HG03066 (cell line): Measurements from ENCODE around the gene RASGRF2.
A peak's percentile ranks its signal among the peaks of the same experiment; 100 is the strongest.

Source experiments
- ATAC-seq: cut with Tn5 transposase; IDR thresholded peaks from one replicate; pipeline ENCODE4 v1.9.1; 2021; ENCODE audit warnings: low read depth; ENCODE audit not compliant: unreplicated experiment

RASGRF2 gene

GRCh38 chr5:81165493-81166119 lies 205.4 kb downstream of the RASGRF2 start:
- peak; percentile 65 for ATAC-seq

- ATAC-seq = no peak
These were observed 206.3 kb downstream of the RASGRF2 start for GRCh38 chr5:81166430-81166829.

GRCh38 chr5:81167078-81167477 lies 206.9 kb downstream of the RASGRF2 start:
- no peak for ATAC-seq

- ATAC-seq = no peak
These were observed 207.4 kb downstream of the RASGRF2 start for GRCh38 chr5:81167544-81167943.

- ATAC-seq = no peak
These were observed 209.8 kb downstream of the RASGRF2 start for GRCh38 chr5:81169924-81170323.

GRCh38 chr5:81171769-81172168 lies 211.6 kb downstream of the RASGRF2 start:
- no peak for ATAC-seq

- no peak for ATAC-seq
These were observed 212.5 kb downstream of the RASGRF2 start for GRCh38 chr5:81172710-81173109.

- ATAC-seq = no peak
These were observed 216.9 kb downstream of the RASGRF2 start for GRCh38 chr5:81177061-81177460.

GRCh38 chr5:81179959-81180358 lies 219.8 kb downstream of the RASGRF2 start:
- ATAC-seq = no peak

GRCh38 chr5:81180780-81181460 lies 220.8 kb downstream of the RASGRF2 start:
- no peak for ATAC-seq

- ATAC-seq = no peak
These were observed 221.6 kb downstream of the RASGRF2 start for GRCh38 chr5:81181576-81182316.

GRCh38 chr5:81182396-81183390 lies 222.5 kb downstream of the RASGRF2 start:
- ATAC-seq = no peak

- no peak for ATAC-seq
These were observed 223.9 kb downstream of the RASGRF2 start for GRCh38 chr5:81183811-81184748.

- no peak for ATAC-seq
These were observed 224.6 kb downstream of the RASGRF2 start for GRCh38 chr5:81184749-81185110.

- peak; percentile 56 for ATAC-seq
These were observed 227.7 kb downstream of the RASGRF2 start for GRCh38 chr5:81187885-81188284.

- no peak for ATAC-seq
These were observed 228.8 kb downstream of the RASGRF2 start for GRCh38 chr5:81188962-81189361.

GRCh38 chr5:81189875-81190498 lies 229.8 kb downstream of the RASGRF2 start:
- no peak for ATAC-seq

- ATAC-seq = no peak
These were observed 231.7 kb downstream of the RASGRF2 start for GRCh38 chr5:81191726-81192372.

GRCh38 chr5:81192373-81192750 lies 232.2 kb downstream of the RASGRF2 start:
- no peak for ATAC-seq
